ENCODE results near the gene KCNIP4.

DNA sequence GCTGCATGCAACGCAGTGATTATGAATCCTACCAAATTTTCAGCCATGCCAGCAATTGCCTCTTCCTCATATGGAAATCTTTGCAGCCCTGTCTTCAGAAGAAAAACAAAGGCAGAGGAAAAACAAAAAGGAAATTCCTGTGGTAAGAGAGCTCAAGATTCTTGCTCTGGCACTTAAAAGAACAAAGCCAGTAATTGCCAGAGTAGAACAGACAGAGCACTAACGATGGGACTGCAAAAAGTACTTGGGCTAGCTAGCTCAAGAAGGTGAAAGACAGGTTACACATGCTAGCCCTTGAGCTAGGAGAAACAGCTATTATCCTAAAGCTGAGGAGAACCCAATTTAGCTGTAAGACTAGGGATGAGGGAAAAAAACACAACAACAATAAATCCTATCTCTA is 582.3 kb downstream of the KCNIP4 start:
- TF ChIP-seq POLR2A (IDR thresholded peaks at IDR 0.05; ENCODE audit: low read depth): no peak
- TF ChIP-seq, protein P1, sequence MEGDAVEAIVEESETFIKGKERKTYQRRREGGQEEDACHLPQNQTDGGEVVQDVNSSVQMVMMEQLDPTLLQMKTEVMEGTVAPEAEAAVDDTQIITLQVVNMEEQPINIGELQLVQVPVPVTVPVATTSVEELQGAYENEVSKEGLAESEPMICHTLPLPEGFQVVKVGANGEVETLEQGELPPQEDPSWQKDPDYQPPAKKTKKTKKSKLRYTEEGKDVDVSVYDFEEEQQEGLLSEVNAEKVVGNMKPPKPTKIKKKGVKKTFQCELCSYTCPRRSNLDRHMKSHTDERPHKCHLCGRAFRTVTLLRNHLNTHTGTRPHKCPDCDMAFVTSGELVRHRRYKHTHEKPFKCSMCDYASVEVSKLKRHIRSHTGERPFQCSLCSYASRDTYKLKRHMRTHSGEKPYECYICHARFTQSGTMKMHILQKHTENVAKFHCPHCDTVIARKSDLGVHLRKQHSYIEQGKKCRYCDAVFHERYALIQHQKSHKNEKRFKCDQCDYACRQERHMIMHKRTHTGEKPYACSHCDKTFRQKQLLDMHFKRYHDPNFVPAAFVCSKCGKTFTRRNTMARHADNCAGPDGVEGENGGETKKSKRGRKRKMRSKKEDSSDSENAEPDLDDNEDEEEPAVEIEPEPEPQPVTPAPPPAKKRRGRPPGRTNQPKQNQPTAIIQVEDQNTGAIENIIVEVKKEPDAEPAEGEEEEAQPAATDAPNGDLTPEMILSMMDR (IDR thresholded peaks at IDR 0.05): no peak

Measured in esophagus muscularis mucosa (tissue), 3 donors.